ENCODE data around the gene MINK1. TPM values are rescaled to one million over a fixed set of nuclear protein-coding genes. Genes with fewer than 3 reads are reported as not detected.

The MINK1 gene
- total RNA-seq, 1 donor from 2014 or later = 13.0 TPM

DNA sequence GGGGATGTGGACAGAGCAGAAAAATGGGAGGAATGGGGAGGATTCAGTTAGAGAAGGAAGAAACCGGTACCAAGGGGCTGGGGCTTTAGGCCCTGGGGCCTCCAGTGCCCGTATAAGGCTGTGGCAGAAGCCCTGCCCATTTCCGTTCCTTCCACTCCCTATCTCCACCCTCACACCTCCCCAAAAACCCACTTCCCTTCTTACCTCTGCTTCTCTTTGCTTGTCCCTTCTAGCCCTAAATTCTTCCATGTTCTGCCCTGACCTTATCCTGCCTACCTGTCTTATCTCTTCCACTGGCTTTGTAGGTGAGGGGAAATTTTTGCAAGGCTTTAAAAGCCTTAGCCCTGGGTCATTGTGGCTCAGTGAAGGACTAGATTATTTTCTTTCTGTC is 111.0 kb downstream of the MINK1 start:
- Histone ChIP-seq H3K4me3 (ENCODE audit: low read length in 3 of 3) (no peak overlapping the region), H3K27ac (ENCODE audit: low read depth, low read length) (peak overlapping the region; percentile 81), H3K36me3 (ENCODE audit: control insufficient read depth in 3 of 3, insufficient read depth in 3 of 3, low read length in 3 of 3) (peaks cover 38 to 44% (median 41%) of the 10 kb centered on the region in 3 donors), H3K27me3 (ENCODE audit: control insufficient read depth in 3 of 3, insufficient read depth in 3 of 3, low read length in 3 of 3) (no peaks in the 10 kb centered on the region), H3K9me3 (ENCODE audit: control insufficient read depth in 3 of 3, low read length in 3 of 3) (no peaks in the 10 kb centered on the region), H3K4me1 (ENCODE audit: control insufficient read depth in 3 of 3, insufficient read depth in 3 of 3, low read length in 3 of 3) (peaks cover 43 to 67% (median 49%) of the 10 kb centered on the region in 3 donors), H3K9ac (ENCODE audit: low read depth in 1 of 3, low read length in 3 of 3) (peak overlapping the region in 1 of 3 donors; percentile 51)

DNA sequence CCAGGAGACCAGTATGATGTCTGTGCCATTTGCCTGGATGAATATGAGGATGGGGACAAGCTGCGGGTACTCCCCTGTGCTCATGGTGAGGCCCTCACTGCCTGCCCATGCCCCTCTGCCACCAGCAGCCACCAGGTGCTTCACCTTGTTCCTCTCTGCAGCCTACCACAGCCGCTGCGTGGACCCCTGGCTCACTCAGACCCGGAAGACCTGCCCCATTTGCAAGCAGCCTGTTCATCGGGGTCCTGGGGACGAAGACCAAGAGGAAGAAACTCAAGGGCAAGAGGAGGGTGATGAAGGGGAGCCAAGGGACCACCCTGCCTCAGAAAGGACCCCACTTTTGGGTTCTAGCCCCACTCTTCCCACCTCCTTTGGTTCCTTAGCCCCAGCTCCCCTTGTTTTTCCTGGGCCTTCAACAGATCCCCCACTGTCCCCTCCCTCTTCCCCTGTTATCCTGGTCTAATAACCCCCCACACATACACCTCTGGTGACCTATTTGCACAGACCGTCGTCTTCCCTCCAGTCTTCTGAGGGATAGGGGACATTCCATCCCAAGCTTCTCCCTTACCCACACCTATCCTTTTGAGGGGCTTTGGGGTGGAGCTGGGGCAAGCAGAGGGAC is 111.5 kb downstream of the MINK1 start:
- peaks cover 38 to 42% (median 41%) of the 10 kb centered on the region in 3 donors for H3K36me3 ChIP-seq (ENCODE audit: control insufficient read depth in 3 of 3, insufficient read depth in 3 of 3, low read length in 3 of 3)
- H3K27me3 ChIP-seq (ENCODE audit: control insufficient read depth in 3 of 3, insufficient read depth in 3 of 3, low read length in 3 of 3) = no peaks in the 10 kb centered on the region
- H3K4me3 ChIP-seq (ENCODE audit: low read length in 3 of 3) = peak overlapping the region in 1 of 3 donors; percentile 46
- H3K9ac ChIP-seq (ENCODE audit: low read depth in 1 of 3, low read length in 3 of 3) = peak overlapping the region; percentile 16 to 53 (median 51)
- peak overlapping the region; percentile 81 for H3K27ac ChIP-seq (ENCODE audit: low read depth, low read length)
- H3K9me3 ChIP-seq (ENCODE audit: control insufficient read depth in 3 of 3, low read length in 3 of 3) = no peaks in the 10 kb centered on the region
- H3K4me1 ChIP-seq (ENCODE audit: control insufficient read depth in 3 of 3, insufficient read depth in 3 of 3, low read length in 3 of 3) = peaks cover 42 to 62% (median 47%) of the 10 kb centered on the region in 3 donors

DNA sequence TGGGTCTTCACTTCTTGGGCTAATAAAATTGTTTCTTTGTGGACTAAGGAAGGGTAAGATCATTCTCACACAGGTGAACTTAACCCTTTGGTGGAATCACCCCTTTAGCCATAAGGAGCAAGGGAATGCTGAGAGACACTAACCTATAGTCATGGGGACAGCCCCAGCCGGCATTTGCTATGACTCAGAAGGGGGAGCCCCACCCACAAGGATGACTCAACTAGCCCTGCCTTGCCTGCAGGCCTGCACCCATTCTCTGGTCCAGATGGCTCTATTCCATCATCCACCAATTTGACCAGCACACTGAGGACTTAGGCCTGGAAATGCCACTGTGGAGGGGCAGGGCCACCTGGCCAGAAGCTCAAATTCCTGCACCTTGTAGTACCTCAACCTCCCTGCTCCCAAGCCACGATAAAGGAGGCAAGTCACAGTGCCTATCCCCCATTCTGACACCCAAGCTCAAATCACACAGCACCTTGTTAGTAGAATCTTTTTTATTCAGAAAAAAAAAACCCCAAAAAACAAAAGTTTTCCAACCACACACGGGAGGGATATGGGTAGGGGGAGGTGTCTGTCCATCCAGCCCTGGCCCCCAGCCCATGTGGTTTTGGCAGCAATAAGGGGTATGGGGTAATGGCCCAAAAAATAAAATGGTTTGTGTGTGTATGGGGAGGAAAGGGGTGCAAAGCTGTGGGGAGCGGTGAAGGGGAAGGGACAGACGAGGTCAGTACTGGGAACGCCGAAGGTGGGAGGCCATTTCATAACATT is 112.2 kb downstream of the MINK1 start:
- Histone ChIP-seq H3K9ac (ENCODE audit: low read depth in 1 of 3, low read length in 3 of 3) (peak overlapping the region; percentile 43 to 65 (median 51)), H3K4me1 (ENCODE audit: control insufficient read depth in 3 of 3, insufficient read depth in 3 of 3, low read length in 3 of 3) (peaks cover 42 to 66% (median 49%) of the 10 kb centered on the region in 3 donors), H3K27me3 (ENCODE audit: control insufficient read depth in 3 of 3, insufficient read depth in 3 of 3, low read length in 3 of 3) (no peaks in the 10 kb centered on the region), H3K27ac (ENCODE audit: low read depth, low read length) (peak overlapping the region; percentile 81), H3K9me3 (ENCODE audit: control insufficient read depth in 3 of 3, low read length in 3 of 3) (no peaks in the 10 kb centered on the region), H3K4me3 (ENCODE audit: low read length in 3 of 3) (peak overlapping the region; percentile 23 to 46 (median 45)), H3K36me3 (ENCODE audit: control insufficient read depth in 3 of 3, insufficient read depth in 3 of 3, low read length in 3 of 3) (peaks cover 38 to 42% (median 41%) of the 10 kb centered on the region in 3 donors)

DNA sequence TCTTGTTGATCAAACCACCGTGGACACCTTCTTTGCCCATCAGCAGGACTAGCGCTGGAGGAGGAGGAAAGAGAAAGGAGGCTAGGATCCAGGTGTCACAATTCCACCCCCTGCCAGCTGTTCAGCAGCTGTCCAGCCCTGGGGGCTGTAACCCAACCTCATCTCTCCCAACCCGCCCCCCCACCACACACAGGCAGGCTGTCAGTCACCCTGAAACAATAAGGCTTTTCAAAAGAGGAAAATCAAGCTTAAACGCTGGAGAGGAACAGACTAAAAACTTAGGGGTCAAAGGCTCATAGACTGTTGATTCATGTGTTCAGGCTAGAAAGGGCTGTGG is 112.8 kb downstream of the MINK1 start:
- Histone ChIP-seq H3K9ac (ENCODE audit: low read depth in 1 of 3, low read length in 3 of 3) (peak overlapping the region in 2 of 3 donors; percentile 51 to 65), H3K36me3 (ENCODE audit: control insufficient read depth in 3 of 3, insufficient read depth in 3 of 3, low read length in 3 of 3) (peaks cover 38 to 42% (median 41%) of the 10 kb centered on the region in 3 donors), H3K9me3 (ENCODE audit: control insufficient read depth in 3 of 3, low read length in 3 of 3) (no peaks in the 10 kb centered on the region), H3K4me3 (ENCODE audit: low read length in 3 of 3) (peak overlapping the region; percentile 58 to 95 (median 68)), H3K27me3 (ENCODE audit: control insufficient read depth in 3 of 3, insufficient read depth in 3 of 3, low read length in 3 of 3) (no peaks in the 10 kb centered on the region), H3K27ac (ENCODE audit: low read depth, low read length) (peak overlapping the region; percentile 98), H3K4me1 (ENCODE audit: control insufficient read depth in 3 of 3, insufficient read depth in 3 of 3, low read length in 3 of 3) (peaks cover 42 to 66% (median 50%) of the 10 kb centered on the region in 3 donors)

DNA sequence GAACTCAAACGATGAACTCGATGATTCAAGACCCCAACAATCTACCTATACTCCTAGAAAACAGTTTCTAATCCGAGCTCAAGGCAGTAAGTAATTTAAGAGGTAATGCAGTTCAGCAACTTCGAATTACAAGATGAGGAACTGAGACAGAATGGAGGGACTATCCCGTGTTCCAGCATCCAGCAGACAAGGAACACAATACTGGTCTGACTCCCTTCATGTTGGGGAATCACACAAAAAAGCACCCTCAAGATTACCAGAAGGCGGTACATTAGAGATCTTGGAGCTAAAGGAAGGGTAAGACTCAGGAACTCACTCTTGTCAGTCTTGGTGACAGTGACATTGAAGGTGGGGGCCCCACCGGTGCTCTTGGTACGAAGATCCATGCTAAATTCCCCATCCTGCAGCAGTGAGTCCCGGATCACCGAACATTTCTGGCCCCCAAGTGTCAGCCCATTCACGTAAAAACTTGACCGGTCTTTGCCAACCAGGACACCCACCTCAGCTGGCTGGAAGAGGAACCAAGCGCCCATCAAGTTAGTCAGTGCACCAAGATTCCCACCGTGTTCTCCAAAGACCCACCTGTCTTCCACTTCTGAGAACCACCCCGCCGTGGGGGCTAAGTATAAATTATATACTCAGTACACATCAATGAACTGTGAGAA is 113.3 kb downstream of the MINK1 start:
- Histone ChIP-seq H3K27me3 (ENCODE audit: control insufficient read depth in 3 of 3, insufficient read depth in 3 of 3, low read length in 3 of 3) (no peaks in the 10 kb centered on the region), H3K27ac (ENCODE audit: low read depth, low read length) (peak overlapping the region; percentile 98), H3K36me3 (ENCODE audit: control insufficient read depth in 3 of 3, insufficient read depth in 3 of 3, low read length in 3 of 3) (peaks cover 38 to 45% (median 41%) of the 10 kb centered on the region in 3 donors), H3K9ac (ENCODE audit: low read depth in 1 of 3, low read length in 3 of 3) (peak overlapping the region; percentile 4 to 65 (median 30)), H3K4me3 (ENCODE audit: low read length in 3 of 3) (peak overlapping the region; percentile 58 to 95 (median 68)), H3K9me3 (ENCODE audit: control insufficient read depth in 3 of 3, low read length in 3 of 3) (no peaks in the 10 kb centered on the region), H3K4me1 (ENCODE audit: control insufficient read depth in 3 of 3, insufficient read depth in 3 of 3, low read length in 3 of 3) (peaks cover 37 to 65% (median 44%) of the 10 kb centered on the region in 3 donors)

DNA sequence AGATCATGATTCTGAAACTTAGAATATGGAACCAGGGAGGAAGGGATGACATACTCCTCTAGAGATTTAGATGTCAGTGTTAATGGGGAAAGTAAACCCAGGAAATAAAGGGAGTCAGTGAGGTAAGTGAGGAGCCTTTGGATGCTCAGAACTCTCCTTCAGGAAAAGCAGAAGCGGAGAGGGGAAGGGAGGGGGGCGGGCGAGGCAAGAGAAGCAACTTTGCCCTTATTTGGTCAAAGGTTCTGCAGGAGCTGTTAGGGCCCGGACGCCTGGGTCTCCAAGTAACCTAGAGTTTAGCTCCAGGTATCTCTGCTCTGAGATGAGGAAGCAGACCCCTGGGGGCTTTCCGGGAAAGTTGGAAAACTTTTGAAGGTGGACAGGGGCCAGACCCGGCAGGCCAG is 113.9 kb downstream of the MINK1 start:
- Histone ChIP-seq H3K27ac (ENCODE audit: low read depth, low read length) (peak overlapping the region; percentile 98), H3K4me1 (ENCODE audit: control insufficient read depth in 3 of 3, insufficient read depth in 3 of 3, low read length in 3 of 3) (peaks cover 33 to 64% (median 40%) of the 10 kb centered on the region in 3 donors), H3K9ac (ENCODE audit: low read depth in 1 of 3, low read length in 3 of 3) (peak overlapping the region; percentile 4 to 65 (median 30)), H3K27me3 (ENCODE audit: control insufficient read depth in 3 of 3, insufficient read depth in 3 of 3, low read length in 3 of 3) (no peaks in the 10 kb centered on the region), H3K4me3 (ENCODE audit: low read length in 3 of 3) (peak overlapping the region; percentile 58 to 95 (median 68)), H3K36me3 (ENCODE audit: control insufficient read depth in 3 of 3, insufficient read depth in 3 of 3, low read length in 3 of 3) (peaks cover 37 to 47% (median 43%) of the 10 kb centered on the region in 3 donors), H3K9me3 (ENCODE audit: control insufficient read depth in 3 of 3, low read length in 3 of 3) (no peaks in the 10 kb centered on the region)

Other genes with a start within 250 kb of the MINK1 start
- gene SMTNL2, start 248.8 kb upstream of the MINK1 start, total RNA-seq = 74.1 TPM
- 0.52 TPM for gene ALOX15, start 191.7 kb upstream of the MINK1 start, total RNA-seq
- 23.5 TPM for gene PELP1, start 129.2 kb upstream of the MINK1 start, total RNA-seq
- gene ARRB2, start 122.7 kb upstream of the MINK1 start, total RNA-seq = 7.3 TPM
- 6.3 TPM for gene MED11, start 101.9 kb upstream of the MINK1 start, total RNA-seq
- gene ZMYND15, start 93.5 kb upstream of the MINK1 start, total RNA-seq = 0.52 TPM
- 1.6 TPM for gene CXCL16, start 93.4 kb upstream of the MINK1 start, total RNA-seq
- not detected for gene TM4SF5, start 61.5 kb upstream of the MINK1 start, total RNA-seq
- 4.7 TPM for gene VMO1, start 47.0 kb upstream of the MINK1 start, total RNA-seq
- gene GLTPD2, start 44.4 kb upstream of the MINK1 start, total RNA-seq = not detected
- gene PSMB6, start 37.2 kb upstream of the MINK1 start, total RNA-seq = 105 TPM
- 9.9 TPM for gene PLD2, start 26.2 kb upstream of the MINK1 start, total RNA-seq
- 2.6 TPM for gene C17orf107, start 66.2 kb downstream of the MINK1 start, total RNA-seq
- gene CHRNE, start 69.8 kb downstream of the MINK1 start, total RNA-seq = 1.0 TPM
- gene GP1BA, start 98.9 kb downstream of the MINK1 start, total RNA-seq = under 0.01 TPM
- 59.5 TPM for gene SLC25A11, start 106.7 kb downstream of the MINK1 start, total RNA-seq
- 12.0 TPM for gene RNF167, start 106.9 kb downstream of the MINK1 start, total RNA-seq
- gene PFN1, start 115.2 kb downstream of the MINK1 start, total RNA-seq = 137 TPM
- 2,880 TPM for gene ENO3, start 117.8 kb downstream of the MINK1 start, total RNA-seq
- 51.7 TPM for gene SPAG7, start 134.5 kb downstream of the MINK1 start, total RNA-seq
- 4.7 TPM for gene CAMTA2, start 154.3 kb downstream of the MINK1 start, total RNA-seq
- gene INCA1, start 164.2 kb downstream of the MINK1 start, total RNA-seq = not detected
- gene KIF1C, start 164.6 kb downstream of the MINK1 start, total RNA-seq = 47.5 TPM
- not detected for gene SLC52A1, start 202.1 kb downstream of the MINK1 start, total RNA-seq
- gene ZFP3, start 245.1 kb downstream of the MINK1 start, total RNA-seq = 6.3 TPM